ENCODE measurements around the gene ATXN7. TPM values are rescaled to one million over a fixed set of nuclear protein-coding genes. Genes with fewer than 3 reads are reported as not detected.

Gene ATXN7
- total and polyA plus RNA-seq, 10 of the 15 experiments (the other 5 are each of a cell fraction or from before 2014, with no cell fraction given) = 0.83 to 24.6 (median 8.5) TPM

- TF ChIP-seq SKIL (IDR thresholded peaks at IDR 0.05; ENCODE audit: low read depth, poor library complexity, severe bottlenecking) (no peak), NR2C2 (IDR thresholded peaks at IDR 0.05; ENCODE audit: borderline replicate concordance, control insufficient read depth, insufficient read length, low read depth) (no peak), ETV6 (conservative IDR thresholded peaks at IDR 0.05 in 1 of 2, IDR thresholded peaks at IDR 0.05 in 1 of 2; ENCODE audit: borderline replicate concordance in 1 of 2, low read depth in 1 of 2) (no peak), CHD1 (IDR thresholded peaks at IDR 0.05; ENCODE audit: low read depth, low read length) (no peak), MEF2A (IDR thresholded peaks at IDR 0.05; ENCODE audit: insufficient read depth, low read depth, low read length) (no peak), USF2 (IDR thresholded peaks at IDR 0.05; ENCODE audit: borderline replicate concordance, low read depth, low read length) (no peak)
Observed at GRCh38 chr3:64019271-64019670, 155.6 kb downstream of the ATXN7 start (continued).

GRCh38 chr3:64019879-64020278 is 156.2 kb downstream of the ATXN7 start:
- no peak for DNase-seq (ENCODE audit: low read depth, low spot score)
- Histone ChIP-seq H3K79me2 (ENCODE audit: control insufficient read depth, insufficient read depth, low read length) (peaks cover 29% of the 10 kb centered on the region), H3K27me3 (replicated peaks in 1 of 2; ENCODE audit: control insufficient read depth in 2 of 2, insufficient read depth in 2 of 2, low read length in 1 of 2) (no peaks in the 10 kb centered on the region), H3K36me3 (ENCODE audit: control insufficient read depth in 2 of 2, insufficient read depth in 2 of 2, low read length in 1 of 2) (peaks cover 0 to 16% of the 10 kb centered on the region in 2 experiments; a peak in 2 of 4 replicates), H3K4me1 (ENCODE audit: control insufficient read depth, insufficient read depth, low read length) (no peaks in the 10 kb centered on the region), H3K27ac (ENCODE audit: control insufficient read depth, insufficient read depth) (no peak overlapping the region), H3K9ac (ENCODE audit: control insufficient read depth, insufficient read depth, low read length) (no peak overlapping the region), H2AFZ (ENCODE audit: control insufficient read depth, low read depth, low read length) (no peak overlapping the region), H4K20me1 (ENCODE audit: control insufficient read depth, insufficient read depth) (no peaks in the 10 kb centered on the region), H3K4me2 (ENCODE audit: control insufficient read depth, insufficient read depth) (no peak overlapping the region), H3K4me3 (no peak overlapping the region), H3K9me3 (replicated peaks; ENCODE audit: control insufficient read depth, insufficient read depth, low read length) (no peaks in the 10 kb centered on the region)
- POLR2A ChIA-PET = no interaction called here
- BruUV-seq (replicated peaks) = no TSS peak
- WGBS (ENCODE audit: insufficient coverage, insufficient replicate concordance, low lambda C conversion rate, missing lambda C conversion rate) = 96% methylated on average over 2 of the region's 2 CpGs
- SMC1A ChIA-PET (ENCODE audit: uncharacterized antibody, unreplicated experiment) = interaction anchor here (0.7 to 2.4 kb wide), 5 partner anchors 12 to 465 kb away, joined by 3 to 11 read pairs (median 4); no protein-coding TSS in a partner anchor
- CTCF ChIA-PET = interaction anchor here (0.7 to 2.0 kb wide), 7 partner anchors 9 to 669 kb away, joined by 3 to 10 read pairs (median 3); no protein-coding TSS in a partner anchor
- in situ Hi-C loops (cut with MboI) = no loop called here
- RAD21 ChIA-PET (ENCODE audit: unreplicated experiment) = interaction anchor here (1.8 kb wide), 1 partner anchor 16 kb away, joined by 5 read pairs; no protein-coding TSS in a partner anchor
- intact Hi-C loops (cut with micrococcal nuclease; ENCODE audit: unreplicated experiment) = no loop called here
- no peak for FAIRE-seq
- 0 out of 4 replicates have a peak, but pooled peaks of 1 of the 2 experiments have one; percentile 81 for TF ChIP-seq ETV6 (conservative IDR thresholded peaks at IDR 0.05 in 1 of 2, IDR thresholded peaks at IDR 0.05 in 1 of 2; ENCODE audit: borderline replicate concordance in 1 of 2, low read depth in 1 of 2)
- peak; percentile 71; the same call in 1 of the 2 replicates for TF ChIP-seq NFXL1 (IDR thresholded peaks at IDR 0.05; ENCODE audit: borderline replicate concordance)
- no peak for TF ChIP-seq CHD1 (IDR thresholded peaks at IDR 0.05; ENCODE audit: low read depth, low read length)
- no peak for TF ChIP-seq ATF2 (IDR thresholded peaks at IDR 0.05; ENCODE audit: low read length)
- ATAC-seq = no peak

Measured in GM12878 (cell line).